Embryonic facial prominence (tissue), 1 donor: Measurements from ENCODE around the gene DHX8.

Source experiments
- DNase-seq: peaks from one replicate; pipeline ENCODE4 v3.0.0-alpha.2; 2016; ENCODE audit errors: extremely low spot score

DHX8 gene

GRCh38 chr17:43524945-43525575, 41.3 kb downstream of the DHX8 start:
- no peak for DNase-seq

DNA sequence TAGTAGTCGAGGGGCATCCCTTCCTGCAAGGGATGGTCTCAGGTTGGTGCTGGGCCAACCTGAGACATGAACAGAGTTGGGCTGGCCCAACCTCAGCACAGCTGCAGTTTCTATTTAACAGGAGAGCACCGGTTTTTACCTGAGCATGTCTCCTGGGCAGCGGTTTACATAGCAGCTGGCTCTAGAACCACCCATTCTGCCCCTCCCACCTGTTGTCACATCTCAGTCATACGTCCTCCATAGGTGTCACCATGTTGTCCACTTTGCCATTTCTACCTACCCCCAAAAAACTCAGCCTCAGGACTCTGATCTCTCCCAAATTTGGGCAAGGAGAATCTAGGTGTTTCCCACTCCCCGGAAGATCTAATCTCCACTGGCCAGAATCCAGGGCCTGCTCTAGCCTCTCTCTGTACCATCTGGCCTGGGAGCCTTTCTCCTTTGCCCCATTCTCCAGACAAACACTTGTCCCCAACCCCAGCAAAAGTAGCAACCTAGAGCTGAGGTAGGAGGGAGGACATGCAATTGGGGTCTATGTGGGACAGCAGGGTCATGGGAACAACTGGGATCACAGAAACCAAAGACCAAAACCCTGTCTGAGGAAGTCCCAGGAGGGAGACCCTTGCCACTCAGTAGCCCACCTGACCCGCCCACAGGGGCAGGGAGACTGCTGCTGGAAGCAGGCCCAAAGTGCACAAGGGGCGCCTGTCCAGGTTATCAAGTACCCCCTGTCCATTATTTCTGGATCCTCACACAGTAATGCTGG, 43.3 kb downstream of the DHX8 start:
- no peak for DNase-seq

DNA sequence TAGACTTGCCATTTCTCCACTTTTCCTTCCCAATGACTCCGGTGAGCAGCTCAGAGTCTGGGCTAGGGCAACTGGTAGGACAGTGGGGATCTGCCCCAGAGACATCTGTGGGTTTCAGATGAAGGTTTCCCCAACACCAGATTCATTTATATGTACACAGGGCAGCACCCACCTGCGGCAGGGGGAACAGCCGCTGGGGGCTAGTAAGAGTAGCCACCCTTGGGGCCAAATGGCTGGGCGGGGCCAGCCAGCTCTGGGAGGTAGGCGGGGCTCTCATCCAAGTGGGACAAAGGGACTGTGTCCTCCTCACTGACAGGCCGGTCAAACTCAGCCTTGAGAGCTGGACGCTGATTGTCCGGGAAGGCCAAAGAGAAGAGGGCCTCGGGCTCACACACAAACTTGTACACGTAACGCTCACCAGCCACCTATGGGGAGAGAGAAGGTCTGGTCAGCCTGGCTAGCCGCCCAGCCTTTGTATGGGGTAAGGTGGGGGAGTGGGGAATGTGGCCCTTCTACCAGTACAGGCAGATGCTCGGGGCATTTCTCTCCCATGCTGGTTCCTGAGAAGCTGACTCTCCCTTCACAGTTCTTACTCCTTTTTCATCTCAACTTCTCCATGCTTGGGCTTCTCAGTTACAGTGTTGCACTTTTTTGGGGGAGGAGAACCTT, 44.7 kb downstream of the DHX8 start:
- DNase-seq: no peak

GRCh38 chr17:43528988-43529814, 45.4 kb downstream of the DHX8 start:
- DNase-seq: no peak

DNA sequence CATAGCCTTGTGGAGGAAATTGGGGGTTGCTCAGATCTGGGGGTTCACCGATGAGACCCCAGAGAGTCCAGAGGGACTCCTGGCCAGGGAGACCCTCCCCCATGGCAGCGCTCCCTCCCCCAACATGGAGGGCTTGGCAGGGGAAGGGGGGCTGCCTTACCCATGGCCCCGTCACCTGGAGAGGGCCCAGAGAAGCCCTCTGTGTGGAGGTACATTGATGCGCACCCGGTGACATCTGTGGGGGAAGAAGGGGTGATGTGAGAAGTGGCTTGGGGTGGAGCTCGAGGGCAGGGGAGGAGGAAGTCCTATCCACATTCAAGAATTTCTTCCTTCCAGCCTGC, 46.1 kb downstream of the DHX8 start:
- no peak for DNase-seq

GRCh38 chr17:43530288-43531081, 46.7 kb downstream of the DHX8 start:
- DNase-seq: peak; percentile 75

DNA sequence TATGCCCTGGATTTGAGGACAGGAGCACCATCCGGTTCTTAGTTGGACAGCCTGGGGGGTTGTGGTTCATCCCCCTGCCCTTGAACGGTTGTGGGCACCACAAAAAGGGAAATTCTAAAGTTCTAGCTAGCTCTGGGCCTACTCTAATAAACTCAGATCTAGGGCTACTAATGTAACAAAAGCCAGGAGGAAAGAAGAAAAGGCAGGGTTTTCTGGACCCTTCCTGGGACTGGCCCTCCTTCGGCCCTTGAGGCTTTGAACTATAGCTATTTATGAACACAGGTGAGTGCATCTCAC, 47.3 kb downstream of the DHX8 start:
- DNase-seq: no peak

- DNase-seq: no peak
Observed at GRCh38 chr17:43531955-43532354, 48.2 kb downstream of the DHX8 start.

- DNase-seq: no peak
Observed at GRCh38 chr17:43532581-43532980, 48.8 kb downstream of the DHX8 start.

GRCh38 chr17:43533699-43534098, 49.9 kb downstream of the DHX8 start:
- DNase-seq: no peak

- no peak for DNase-seq
Observed at GRCh38 chr17:43534909-43535308, 51.1 kb downstream of the DHX8 start.

DNA sequence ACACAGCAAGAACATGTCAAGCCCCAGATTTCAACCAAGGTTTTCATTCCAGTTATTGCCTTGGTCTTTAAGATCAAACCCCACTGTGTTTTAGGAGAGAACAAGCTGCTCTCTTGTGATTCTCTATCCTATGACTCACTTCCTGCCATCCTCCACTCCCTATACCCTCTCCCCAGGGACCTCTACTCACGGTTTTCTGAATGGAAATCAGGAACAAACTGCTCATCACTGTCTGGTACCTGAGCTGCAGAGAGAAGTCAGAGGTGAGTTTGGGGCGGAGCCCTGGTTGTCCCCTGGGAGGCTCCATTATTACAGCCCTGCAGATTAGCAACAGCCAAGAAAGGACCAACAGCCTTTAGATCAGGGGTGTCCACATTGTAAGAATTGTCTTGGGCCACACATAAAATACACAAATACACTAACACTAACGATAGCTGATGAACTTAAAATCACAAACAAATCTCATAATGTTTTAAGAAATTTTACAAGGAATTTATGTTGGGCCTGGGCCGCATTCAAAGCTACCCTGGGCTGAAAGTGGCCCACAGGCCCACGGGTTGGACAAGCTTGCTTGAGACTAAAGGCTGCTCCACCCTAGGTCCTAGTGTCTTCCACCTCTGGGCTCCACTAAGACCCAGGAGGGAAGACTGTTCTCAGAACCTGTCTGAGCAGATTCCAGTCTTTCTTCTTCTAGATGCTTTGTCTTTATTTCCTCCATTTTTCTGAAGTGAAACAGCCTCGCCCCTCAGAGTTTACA, 52.6 kb downstream of the DHX8 start:
- no peak for DNase-seq

DNA sequence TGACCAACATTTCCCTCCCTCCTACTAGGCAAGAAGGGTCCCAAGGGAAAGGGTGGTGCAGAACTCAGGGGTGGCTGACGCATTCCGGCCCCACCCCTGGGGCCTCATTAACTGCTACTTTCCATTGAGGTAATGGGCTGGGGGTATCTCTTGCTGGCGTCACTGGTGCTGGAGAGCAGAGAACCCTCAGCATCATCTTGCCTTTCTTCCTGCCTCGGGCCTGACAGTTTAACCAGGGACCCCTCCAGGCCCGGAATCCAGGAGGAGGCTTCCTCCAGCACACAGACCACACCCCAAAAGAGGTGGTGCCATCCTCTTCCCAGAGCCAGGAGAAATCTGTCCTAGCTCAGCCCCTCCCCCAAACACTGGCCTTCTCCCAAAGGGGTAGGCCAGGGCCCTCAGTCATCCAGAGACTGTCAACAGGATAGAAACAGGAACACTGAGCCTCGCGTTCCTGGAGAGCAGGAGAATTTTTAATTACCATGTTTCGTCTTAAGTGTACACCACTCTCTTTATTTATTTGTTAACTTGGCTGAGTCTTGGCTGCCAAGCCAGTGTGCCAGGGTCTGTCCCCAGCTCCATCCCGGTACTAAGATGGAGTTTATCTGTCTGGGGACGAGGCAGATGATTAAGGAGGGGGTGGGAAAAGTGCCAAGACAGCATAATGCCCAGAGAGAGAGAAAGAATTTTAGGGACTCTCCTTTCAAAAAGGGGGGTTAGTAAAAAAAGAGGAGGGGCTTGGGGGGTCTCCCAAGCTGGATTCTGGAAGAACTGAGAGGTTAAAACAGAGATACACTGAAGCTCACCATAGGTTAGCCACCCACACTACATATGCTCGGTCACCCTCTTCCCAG, 57.3 kb downstream of the DHX8 start:
- DNase-seq: no peak

DNA sequence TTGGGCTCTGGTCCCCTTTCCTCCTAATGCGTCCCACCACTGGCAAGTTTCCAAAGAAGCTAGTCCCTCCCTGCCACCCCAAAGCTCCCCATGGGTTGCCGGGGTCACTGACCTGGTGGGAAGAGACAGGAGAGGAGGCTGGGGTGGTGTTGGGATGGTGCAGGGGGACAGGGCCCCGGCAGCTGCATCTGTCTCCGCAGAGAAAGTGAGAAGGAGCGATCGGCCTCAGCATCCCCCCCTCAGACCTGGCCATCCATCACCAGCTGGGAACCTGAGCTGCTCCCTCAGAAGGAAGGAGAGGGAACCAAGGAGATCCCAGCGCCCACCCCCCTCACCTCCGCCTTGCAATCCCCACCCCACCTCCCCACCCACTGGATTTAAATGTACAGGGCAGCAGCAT, 59.1 kb downstream of the DHX8 start:
- DNase-seq: no peak

DNA sequence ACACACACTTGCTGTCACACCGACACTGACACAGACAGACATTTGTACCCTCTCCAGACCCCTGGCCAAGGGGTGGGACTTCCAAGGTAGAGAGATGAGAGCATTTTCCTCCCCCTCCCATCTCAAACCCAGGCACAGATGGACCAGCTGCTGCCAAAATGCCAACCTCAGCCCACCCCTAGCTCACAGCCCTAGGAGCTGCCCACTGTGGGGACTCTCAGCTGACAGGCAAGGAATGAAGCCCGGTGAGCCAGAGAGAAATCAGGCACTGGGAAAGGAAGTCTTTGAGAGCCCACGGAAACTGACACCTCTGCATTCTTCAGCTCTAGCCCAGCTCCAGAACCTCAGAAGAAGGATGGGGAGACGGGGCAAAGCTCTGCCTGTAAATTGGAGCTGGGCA, 59.5 kb downstream of the DHX8 start:
- no peak for DNase-seq

DNA sequence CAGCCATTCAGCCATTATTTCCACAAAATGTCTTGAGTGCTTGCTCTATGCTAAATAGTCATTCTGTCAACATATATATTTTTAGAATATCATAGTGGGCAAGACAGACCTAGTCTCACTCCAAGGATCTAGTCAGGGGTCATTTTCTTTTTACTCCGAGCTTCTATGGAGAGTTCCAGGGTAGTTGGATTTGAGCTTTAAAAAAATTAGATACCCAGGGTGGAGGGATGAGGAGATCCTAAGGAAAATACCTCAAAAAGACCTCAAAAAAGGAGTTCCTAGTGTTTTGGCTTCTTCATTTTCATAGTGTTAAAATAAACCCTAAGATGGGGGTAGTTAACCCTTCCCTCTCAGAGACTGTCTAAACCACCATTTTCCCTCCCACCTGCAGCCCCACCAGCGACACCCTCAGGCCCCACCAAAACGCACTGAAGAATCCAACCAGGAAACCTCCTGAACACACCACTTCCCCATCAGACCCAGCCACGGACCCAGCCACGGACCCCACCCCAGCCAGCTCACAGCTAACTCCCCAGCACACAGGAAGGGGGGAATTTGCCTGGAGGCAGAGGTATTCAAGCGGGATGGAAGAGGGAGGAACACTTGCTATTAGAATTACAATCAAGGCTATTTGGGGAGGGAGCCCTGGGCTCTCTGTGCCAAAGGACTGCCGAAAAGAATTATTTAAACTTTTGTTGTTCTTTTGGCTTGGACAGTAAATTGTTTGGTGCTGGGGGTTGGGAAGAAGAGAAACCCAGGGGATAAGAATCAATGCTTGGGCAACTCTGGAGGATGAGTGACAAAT, 60.2 kb downstream of the DHX8 start:
- DNase-seq: no peak

DNA sequence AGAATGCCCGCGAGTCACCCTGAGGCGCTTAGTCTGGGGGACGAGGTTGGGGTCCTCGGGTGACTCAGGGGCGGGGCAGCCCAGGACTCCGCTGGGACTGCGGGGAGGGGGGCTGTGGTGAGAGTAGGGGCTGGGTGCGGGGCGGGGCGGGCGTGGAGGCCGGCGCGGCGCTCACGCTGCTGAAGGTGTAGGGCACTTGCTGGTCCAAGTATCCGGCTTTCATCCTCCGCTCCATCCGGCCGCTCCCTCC, 61.5 kb downstream of the DHX8 start:
- DNase-seq: no peak

GRCh38 chr17:43546319-43547188, 62.8 kb downstream of the DHX8 start, which contains the start of gene ETV4:
TSS of gene ETV4 (minus strand) at chr17:43546340. CDS start at chr17:43545617, 723 bp downstream.
- peak; percentile 73 for DNase-seq
